Measurements from ENCODE around the gene NME4.

DNA sequence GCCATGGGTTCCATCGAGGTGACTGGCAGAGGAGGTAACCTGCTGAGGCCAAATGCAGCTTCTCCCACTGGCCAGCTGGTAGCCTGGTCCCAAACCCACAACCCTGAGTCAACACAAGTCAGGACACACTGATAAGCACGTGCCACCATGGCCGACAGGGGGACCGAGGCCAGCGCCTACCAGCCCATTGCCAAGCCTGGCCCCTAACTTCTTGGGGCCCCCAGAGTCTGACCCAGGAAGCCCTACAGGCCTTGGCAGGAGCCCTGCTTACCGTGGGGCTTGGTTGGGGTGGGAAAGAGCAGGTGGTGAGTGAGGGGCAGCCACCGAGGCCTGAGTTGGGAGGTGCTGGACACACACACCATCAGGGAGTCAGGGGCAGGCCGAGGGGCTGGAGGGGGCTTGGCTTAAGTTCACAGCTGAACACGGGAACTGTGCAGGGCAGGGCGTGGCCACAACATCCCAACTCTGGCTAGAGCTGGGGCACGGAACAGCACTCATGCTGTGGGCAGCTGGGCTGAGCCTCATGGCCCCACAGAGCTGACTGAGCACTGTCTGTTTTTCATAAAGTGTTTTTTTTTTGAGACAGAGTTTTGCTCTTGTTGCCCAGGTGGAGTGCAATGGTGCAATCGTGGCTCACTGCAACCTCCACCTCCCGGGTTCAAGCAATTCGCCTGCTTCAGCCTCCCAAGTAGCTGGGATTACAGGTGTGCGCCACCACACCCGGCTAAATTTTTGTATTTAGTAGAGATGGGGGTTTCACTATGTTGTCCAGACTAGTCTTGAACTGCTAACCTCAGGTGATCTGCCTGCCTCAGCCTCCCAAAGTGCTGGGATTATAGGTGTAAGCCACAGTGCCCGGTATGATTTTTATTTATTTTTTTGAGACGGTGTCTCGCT lies 32.2 kb upstream of the NME4 start:
- TF ChIP-seq, protein P1, sequence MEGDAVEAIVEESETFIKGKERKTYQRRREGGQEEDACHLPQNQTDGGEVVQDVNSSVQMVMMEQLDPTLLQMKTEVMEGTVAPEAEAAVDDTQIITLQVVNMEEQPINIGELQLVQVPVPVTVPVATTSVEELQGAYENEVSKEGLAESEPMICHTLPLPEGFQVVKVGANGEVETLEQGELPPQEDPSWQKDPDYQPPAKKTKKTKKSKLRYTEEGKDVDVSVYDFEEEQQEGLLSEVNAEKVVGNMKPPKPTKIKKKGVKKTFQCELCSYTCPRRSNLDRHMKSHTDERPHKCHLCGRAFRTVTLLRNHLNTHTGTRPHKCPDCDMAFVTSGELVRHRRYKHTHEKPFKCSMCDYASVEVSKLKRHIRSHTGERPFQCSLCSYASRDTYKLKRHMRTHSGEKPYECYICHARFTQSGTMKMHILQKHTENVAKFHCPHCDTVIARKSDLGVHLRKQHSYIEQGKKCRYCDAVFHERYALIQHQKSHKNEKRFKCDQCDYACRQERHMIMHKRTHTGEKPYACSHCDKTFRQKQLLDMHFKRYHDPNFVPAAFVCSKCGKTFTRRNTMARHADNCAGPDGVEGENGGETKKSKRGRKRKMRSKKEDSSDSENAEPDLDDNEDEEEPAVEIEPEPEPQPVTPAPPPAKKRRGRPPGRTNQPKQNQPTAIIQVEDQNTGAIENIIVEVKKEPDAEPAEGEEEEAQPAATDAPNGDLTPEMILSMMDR (IDR thresholded peaks at IDR 0.05; ENCODE audit: insufficient read depth, low read length), result no peak
- TF ChIP-seq POLR2AphosphoS5 (IDR thresholded peaks at IDR 0.05; ENCODE audit: low read depth) (no peak), REST (IDR thresholded peaks at IDR 0.05; ENCODE audit: insufficient replicate concordance, low read depth) (no peak), GABPA (IDR thresholded peaks at IDR 0.05; ENCODE audit: low read depth) (no peak), SPI1 (IDR thresholded peaks at IDR 0.05; ENCODE audit: borderline replicate concordance, low read depth) (no peak)

Data from HL-60 (cell line).